ENCODE results near the gene OR5AC2.

- no peak for TF ChIP-seq YY1 (IDR thresholded peaks at IDR 0.05; ENCODE audit: insufficient read depth, insufficient read length)
- TF ChIP-seq SUZ12 (IDR thresholded peaks at IDR 0.05; ENCODE audit: extremely low read depth, insufficient read depth, insufficient read length): no peak
- no peak for TF ChIP-seq ZNF274 (IDR thresholded peaks at IDR 0.05; ENCODE audit: low read depth, low read length)
Observed at GRCh38 chr3:98109807-98110549, 23.0 kb downstream of the OR5AC2 start.
